T-helper 1 cell treated with Interleukin-12 subunit alpha and Interleukin-12 subunit beta and Interleukin-4 antibody, amounts not matched to agents 30 μg/mL and 1 μg/mL, for 36 hours (primary cell): ENCODE measurements around the gene SZRD1.
A peak's percentile ranks its signal among the peaks of the same experiment; 100 is the strongest.
"Not testable (repeated sequence)": the region's sequence is repeated elsewhere in the genome, so short reads cannot be mapped to it uniquely, and the experiment has no call there.

Source experiments
- H3K27ac Mint-ChIP-seq: one replicate; pipeline ENCODE4 v1.8.0; 2021; ENCODE audit warnings: mild to moderate bottlenecking, mixed read lengths
- H3K27me3 Mint-ChIP-seq: one replicate; pipeline ENCODE4 v1.8.0; 2021; ENCODE audit warnings: low read depth, mixed read lengths
- H3K36me3 Mint-ChIP-seq: one replicate; pipeline ENCODE4 v1.8.0; 2021; ENCODE audit warnings: low read depth, mixed read lengths
- H3K4me1 Mint-ChIP-seq: one replicate; pipeline ENCODE4 v1.8.0; 2021; ENCODE audit warnings: low read depth, mixed read lengths
- H3K4me3 Mint-ChIP-seq: one replicate; pipeline ENCODE4 v1.8.0; 2021; ENCODE audit warnings: mild to moderate bottlenecking, moderate library complexity, mixed read lengths
- H3K9me3 Mint-ChIP-seq: one replicate; pipeline ENCODE4 v1.8.0; 2021; ENCODE audit warnings: mixed read lengths

Gene SZRD1

GRCh38 chr1:16366722-16367257 lies at the start of gene SZRD1:
SZRD1 (plus strand) TSS chr1:16367242; CDS start chr1:16367258, 16 bp downstream.
- H3K4me1 Mint-ChIP-seq = peaks cover 23% of the 10 kb centered on the region
- no peaks in the 10 kb centered on the region for H3K27me3 Mint-ChIP-seq
- peak within 1 kb of the TSS; percentile 94 for H3K4me3 Mint-ChIP-seq
- no peaks in the 10 kb centered on the region for H3K9me3 Mint-ChIP-seq
- peaks cover 9% of the 10 kb centered on the region for H3K36me3 Mint-ChIP-seq
- peak within 1 kb of the TSS; percentile 98 for H3K27ac Mint-ChIP-seq

- Mint-ChIP-seq H3K9me3 (no peaks in the 10 kb centered on the region), H3K27me3 (no peaks in the 10 kb centered on the region), H3K4me1 (peaks cover 2% of the 10 kb centered on the region), H3K27ac (no peak overlapping the region), H3K36me3 (peaks cover 7% of the 10 kb centered on the region), H3K4me3 (no peak overlapping the region)
Observed at GRCh38 chr1:16318555-16318954, 48.5 kb upstream of the SZRD1 start.

GRCh38 chr1:16321176-16321867 lies 45.7 kb upstream of the SZRD1 start:
- Mint-ChIP-seq H3K4me1 (peaks cover 3% of the 10 kb centered on the region), H3K9me3 (no peaks in the 10 kb centered on the region), H3K27ac (no peak overlapping the region), H3K4me3 (no peak overlapping the region), H3K27me3 (no peaks in the 10 kb centered on the region), H3K36me3 (peaks cover 2% of the 10 kb centered on the region)

GRCh38 chr1:16324456-16324890 lies 42.6 kb upstream of the SZRD1 start:
- H3K9me3 Mint-ChIP-seq = no peaks in the 10 kb centered on the region
- no peaks in the 10 kb centered on the region for H3K27me3 Mint-ChIP-seq
- peaks cover 6% of the 10 kb centered on the region for H3K36me3 Mint-ChIP-seq
- H3K27ac Mint-ChIP-seq = no peak overlapping the region
- H3K4me3 Mint-ChIP-seq = no peak overlapping the region
- peaks cover 7% of the 10 kb centered on the region for H3K4me1 Mint-ChIP-seq

GRCh38 chr1:16326833-16327404 lies 40.1 kb upstream of the SZRD1 start:
- no peaks in the 10 kb centered on the region for H3K9me3 Mint-ChIP-seq
- peaks cover 6% of the 10 kb centered on the region for H3K36me3 Mint-ChIP-seq
- H3K4me1 Mint-ChIP-seq = peaks cover 7% of the 10 kb centered on the region
- no peak overlapping the region for H3K27ac Mint-ChIP-seq
- no peak overlapping the region for H3K4me3 Mint-ChIP-seq
- no peaks in the 10 kb centered on the region for H3K27me3 Mint-ChIP-seq

- Mint-ChIP-seq H3K4me3 (no peak overlapping the region), H3K4me1 (peaks cover 10% of the 10 kb centered on the region), H3K9me3 (no peaks in the 10 kb centered on the region), H3K36me3 (peaks cover 2% of the 10 kb centered on the region), H3K27ac (no peak overlapping the region), H3K27me3 (no peaks in the 10 kb centered on the region)
Observed at GRCh38 chr1:16334655-16335340, 32.2 kb upstream of the SZRD1 start.

- no peaks in the 10 kb centered on the region for H3K9me3 Mint-ChIP-seq
- no peak overlapping the region for H3K27ac Mint-ChIP-seq
- peaks cover 4% of the 10 kb centered on the region for H3K36me3 Mint-ChIP-seq
- H3K4me3 Mint-ChIP-seq = no peak overlapping the region
- H3K27me3 Mint-ChIP-seq = no peaks in the 10 kb centered on the region
- H3K4me1 Mint-ChIP-seq = peaks cover 10% of the 10 kb centered on the region
Observed at GRCh38 chr1:16338961-16339360, 28.1 kb upstream of the SZRD1 start.

- no peaks in the 10 kb centered on the region for H3K27me3 Mint-ChIP-seq
- H3K4me1 Mint-ChIP-seq = peaks cover 4% of the 10 kb centered on the region
- H3K36me3 Mint-ChIP-seq = peaks cover 3% of the 10 kb centered on the region
- H3K27ac Mint-ChIP-seq = no peak overlapping the region
- H3K4me3 Mint-ChIP-seq = no peak overlapping the region
- H3K9me3 Mint-ChIP-seq = no peaks in the 10 kb centered on the region
Observed at GRCh38 chr1:16340673-16341072, 26.4 kb upstream of the SZRD1 start.

- H3K36me3 Mint-ChIP-seq = peaks cover 8% of the 10 kb centered on the region
- H3K9me3 Mint-ChIP-seq = no peaks in the 10 kb centered on the region
- no peak overlapping the region for H3K27ac Mint-ChIP-seq
- H3K4me3 Mint-ChIP-seq = no peak overlapping the region
- no peaks in the 10 kb centered on the region for H3K27me3 Mint-ChIP-seq
- peaks cover 2% of the 10 kb centered on the region for H3K4me1 Mint-ChIP-seq
Observed at GRCh38 chr1:16342331-16343062, 24.5 kb upstream of the SZRD1 start.

- H3K36me3 Mint-ChIP-seq, H3K4me3 Mint-ChIP-seq, H3K4me1 Mint-ChIP-seq, H3K27ac Mint-ChIP-seq, H3K9me3 Mint-ChIP-seq, H3K27me3 Mint-ChIP-seq: not testable (repeated sequence)
Observed at GRCh38 chr1:16343276-16343675, 23.8 kb upstream of the SZRD1 start.

- H3K4me3 Mint-ChIP-seq = no peak overlapping the region
- H3K4me1 Mint-ChIP-seq = peaks cover 21% of the 10 kb centered on the region
Observed at GRCh38 chr1:16348414-16349182, 18.4 kb upstream of the SZRD1 start.

GRCh38 chr1:16349847-16350406 lies 17.1 kb upstream of the SZRD1 start:
- Mint-ChIP-seq H3K9me3 (no peaks in the 10 kb centered on the region), H3K27me3 (no peaks in the 10 kb centered on the region), H3K36me3 (peaks cover 8% of the 10 kb centered on the region), H3K27ac (no peak overlapping the region), H3K4me1 (peaks cover 21% of the 10 kb centered on the region), H3K4me3 (no peak overlapping the region)

More at GRCh38 chr1:16348414-16349182, 18.4 kb upstream of the SZRD1 start:
- Mint-ChIP-seq H3K27ac (no peak overlapping the region), H3K9me3 (no peaks in the 10 kb centered on the region), H3K36me3 (peaks cover 8% of the 10 kb centered on the region), H3K27me3 (no peaks in the 10 kb centered on the region)

- H3K27ac Mint-ChIP-seq = peak overlapping the region; percentile 81
- no peaks in the 10 kb centered on the region for H3K9me3 Mint-ChIP-seq
- peak overlapping the region; percentile 90 for H3K4me3 Mint-ChIP-seq
- H3K27me3 Mint-ChIP-seq = no peaks in the 10 kb centered on the region
- peaks cover 21% of the 10 kb centered on the region for H3K4me1 Mint-ChIP-seq
- H3K36me3 Mint-ChIP-seq = peaks cover 3% of the 10 kb centered on the region
Observed at GRCh38 chr1:16351456-16351993, 15.5 kb upstream of the SZRD1 start.
